ENCODE measurements around the gene ESYT1. TPM values are rescaled to one million over a fixed set of nuclear protein-coding genes. Genes with fewer than 3 reads are reported as not detected.

ESYT1 gene
- total RNA-seq, 1 donor from 2014 or later: 347 TPM

DNA sequence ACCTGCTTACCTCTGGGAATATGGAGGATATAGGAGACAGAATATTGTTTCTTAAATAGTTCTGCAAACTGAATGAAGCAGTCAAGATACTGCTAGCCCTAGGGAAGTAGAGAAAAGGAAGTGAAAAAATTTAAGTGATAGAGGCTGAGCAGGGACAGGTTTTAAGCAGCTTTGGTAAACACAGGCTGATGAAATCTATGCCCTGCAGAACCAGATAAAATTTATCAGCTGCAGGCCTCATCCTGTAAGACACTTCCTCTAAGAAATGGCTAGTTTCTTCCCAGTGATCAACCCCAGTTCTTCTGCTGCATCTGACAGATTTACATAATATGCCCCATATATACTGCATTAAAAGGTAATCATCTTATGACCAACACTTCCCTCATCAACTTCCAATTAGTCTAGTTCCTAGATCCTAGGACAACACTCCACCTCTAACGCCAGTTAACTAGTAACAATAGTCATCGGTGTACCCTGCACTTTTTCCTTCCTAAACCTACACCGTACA, 1.3 kb upstream of the ESYT1 start:
- DNase-seq (ENCODE audit: low read depth): no peak

DNA sequence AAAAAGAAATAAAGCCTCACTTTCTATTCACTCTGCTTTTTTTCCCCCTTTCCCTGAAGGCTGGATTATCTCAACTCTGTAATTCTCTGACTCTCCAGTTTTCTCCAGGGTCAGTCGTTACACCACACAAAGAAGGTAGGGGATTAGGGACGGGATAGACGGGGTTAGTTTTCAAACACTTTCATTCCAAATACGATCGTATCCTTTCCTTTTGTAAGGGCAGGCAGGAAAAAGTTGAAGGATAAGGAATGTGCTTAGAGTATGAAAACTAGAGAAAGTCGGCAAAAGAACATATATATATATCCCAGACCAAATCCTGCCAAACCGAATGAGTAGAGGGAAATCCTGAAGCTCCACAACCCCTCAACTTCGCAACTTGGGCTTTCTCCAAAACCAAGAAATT, 581 bp upstream of the ESYT1 start:
- DNase-seq (ENCODE audit: low read depth): no peak

DNA sequence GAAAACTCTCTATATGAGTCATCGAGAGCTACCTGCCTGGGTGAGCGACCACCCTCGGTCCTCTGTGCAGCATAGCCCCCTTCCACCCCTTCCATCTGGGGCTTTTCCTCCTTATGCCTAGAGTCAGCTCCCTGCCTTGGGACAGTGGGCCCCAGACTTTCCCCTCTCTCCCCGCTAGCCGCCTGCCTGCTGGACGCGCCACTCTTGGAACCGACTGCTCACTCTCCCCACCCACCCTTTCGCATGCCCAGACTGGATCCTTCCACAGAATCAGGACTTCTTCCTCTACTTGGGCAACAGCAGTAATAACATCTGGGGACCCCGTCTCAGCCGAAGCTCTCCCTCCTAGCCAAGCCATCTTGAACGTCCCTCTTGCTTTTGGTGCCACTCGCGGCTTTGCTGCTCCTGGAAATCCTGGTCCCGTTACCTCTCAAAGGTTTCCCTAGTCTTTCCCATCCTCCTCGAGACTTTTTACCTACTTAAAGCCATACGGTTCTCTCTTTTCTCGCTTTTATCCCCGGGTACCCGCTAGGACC, 671 bp downstream of the ESYT1 start:
- no peak for DNase-seq (ENCODE audit: low read depth)

DNA sequence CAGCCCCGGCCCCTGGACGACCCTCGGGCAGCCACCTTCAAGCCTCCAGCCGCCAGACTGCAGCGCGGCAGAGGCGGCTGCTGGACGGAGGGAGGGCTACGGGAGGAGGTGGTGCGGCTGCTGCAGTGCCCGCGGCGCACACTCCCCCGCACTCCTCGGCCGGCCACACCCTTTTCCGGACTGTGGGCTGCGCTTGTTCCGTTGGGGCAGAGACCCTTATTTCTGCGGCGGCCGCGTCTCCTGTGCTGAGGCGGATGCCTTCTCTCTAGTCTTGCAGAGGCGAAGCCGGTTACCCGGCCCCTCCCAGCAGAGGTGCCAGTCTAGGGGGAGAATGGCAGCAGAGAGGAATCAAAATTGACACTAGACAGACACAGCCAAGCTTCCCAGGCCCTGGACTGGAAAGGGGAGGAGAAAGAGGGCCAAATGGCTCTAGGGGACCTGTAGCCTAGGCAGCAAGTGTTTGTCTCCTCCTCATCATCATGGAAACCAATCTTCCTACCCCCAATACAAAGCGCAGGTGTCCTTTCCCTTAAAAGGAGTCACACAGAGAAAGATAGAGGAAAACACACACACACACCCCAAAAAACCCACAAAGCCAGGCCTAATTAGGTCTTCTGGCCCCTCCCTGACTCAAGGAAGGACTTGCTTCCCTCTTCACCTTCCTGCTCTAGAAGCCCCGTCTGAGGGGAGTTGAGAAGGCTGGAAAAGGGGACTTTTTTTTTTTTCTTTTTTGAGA, 1.3 kb downstream of the ESYT1 start:
- no peak for DNase-seq (ENCODE audit: low read depth)

DNA sequence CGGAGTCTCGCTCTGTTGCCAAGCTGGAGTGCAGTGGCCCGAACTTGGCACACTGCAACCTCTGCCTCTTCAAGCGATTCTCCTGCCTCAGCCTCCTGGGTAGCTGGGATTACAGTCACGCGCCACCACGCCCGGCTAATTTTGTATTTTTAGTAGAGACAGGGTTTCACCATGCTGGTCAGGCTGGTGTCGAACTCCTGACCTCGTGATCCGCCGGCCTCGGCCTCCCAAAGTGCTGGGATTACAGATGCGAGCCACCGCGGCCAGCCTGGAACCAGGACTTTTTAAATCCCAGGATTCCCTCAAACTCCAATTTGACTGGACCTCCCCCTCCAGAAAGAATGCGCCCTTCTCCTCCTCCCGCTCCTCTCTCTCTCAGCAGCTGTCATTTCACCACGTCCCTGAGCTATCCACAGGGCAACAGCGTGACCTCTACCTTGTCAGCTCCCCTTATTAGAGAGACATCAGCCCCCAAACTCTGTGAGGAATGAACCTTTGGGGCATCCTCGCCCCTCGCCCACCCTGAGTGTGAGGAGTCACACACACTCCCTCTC, 2.0 kb downstream of the ESYT1 start:
- no peak for DNase-seq (ENCODE audit: low read depth)

DNA sequence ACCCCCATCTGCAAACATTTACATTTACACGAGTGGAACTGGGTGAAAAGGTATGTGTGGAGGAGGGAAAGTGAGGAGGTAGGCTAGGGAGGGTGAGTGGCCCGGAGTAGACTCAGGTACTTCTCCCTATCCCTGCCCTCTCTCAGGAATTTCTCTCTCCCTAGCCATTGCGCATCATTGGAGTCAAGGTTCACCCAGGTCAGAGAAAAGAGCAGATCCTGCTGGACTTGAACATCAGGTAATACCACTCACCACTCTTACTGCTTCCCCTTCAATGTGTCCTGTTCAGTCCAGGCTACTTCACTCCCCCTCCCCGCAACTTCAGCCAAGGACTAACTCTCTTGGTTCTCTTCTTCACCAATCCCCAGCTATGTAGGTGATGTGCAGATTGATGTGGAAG, 2.8 kb downstream of the ESYT1 start:
- no peak for DNase-seq (ENCODE audit: low read depth)

DNA sequence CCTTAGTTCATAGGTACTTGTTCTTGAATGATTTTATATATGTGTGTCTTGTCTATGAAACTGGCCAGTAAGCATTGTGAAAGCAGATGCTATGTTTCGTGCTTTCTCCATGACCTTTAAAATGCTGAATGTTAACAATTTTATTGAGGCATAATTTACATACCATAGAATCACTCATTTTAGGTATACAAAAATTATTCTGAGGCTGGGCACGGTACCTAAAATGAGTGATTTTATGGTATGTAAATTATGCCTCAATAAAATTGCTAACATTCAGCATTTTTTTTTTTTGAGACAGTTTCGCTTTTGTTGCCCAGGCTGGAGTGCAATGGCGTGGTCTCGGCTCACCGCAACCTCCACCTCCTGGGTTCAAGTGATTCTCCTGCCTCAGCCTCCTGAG, 6.8 kb downstream of the ESYT1 start:
- DNase-seq (ENCODE audit: low read depth): no peak

DNA sequence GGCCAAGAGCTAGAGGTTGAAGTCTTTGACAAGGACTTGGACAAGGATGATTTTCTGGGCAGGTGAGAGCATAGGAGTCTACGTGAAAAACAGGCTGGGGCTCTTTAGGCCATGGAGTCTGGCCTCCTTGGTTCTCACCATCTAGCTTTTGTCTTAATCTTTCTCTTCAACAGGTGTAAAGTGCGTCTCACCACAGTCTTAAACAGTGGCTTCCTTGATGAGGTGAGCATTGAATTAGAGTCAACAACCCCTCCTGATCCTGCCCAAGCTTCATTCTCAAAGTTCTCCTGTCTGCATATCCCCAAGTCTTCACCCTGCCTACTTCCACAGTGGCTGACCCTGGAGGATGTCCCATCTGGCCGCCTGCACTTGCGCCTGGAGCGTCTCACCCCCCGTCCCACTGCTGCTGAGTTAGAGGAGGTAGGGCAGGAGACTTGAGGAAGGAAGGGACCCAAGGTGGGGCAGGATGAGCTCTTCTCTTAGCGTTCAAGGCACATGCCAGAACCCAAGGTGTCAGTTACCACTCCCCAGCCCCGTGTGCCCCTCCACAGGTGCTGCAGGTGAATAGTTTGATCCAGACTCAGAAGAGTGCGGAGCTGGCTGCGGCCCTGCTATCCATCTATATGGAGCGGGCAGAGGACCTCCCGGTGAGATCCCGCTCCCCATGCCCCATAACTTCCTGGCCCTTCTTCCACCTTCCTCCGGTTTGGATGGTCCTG, 9.9 kb downstream of the ESYT1 start:
- no peak for DNase-seq (ENCODE audit: low read depth)

DNA sequence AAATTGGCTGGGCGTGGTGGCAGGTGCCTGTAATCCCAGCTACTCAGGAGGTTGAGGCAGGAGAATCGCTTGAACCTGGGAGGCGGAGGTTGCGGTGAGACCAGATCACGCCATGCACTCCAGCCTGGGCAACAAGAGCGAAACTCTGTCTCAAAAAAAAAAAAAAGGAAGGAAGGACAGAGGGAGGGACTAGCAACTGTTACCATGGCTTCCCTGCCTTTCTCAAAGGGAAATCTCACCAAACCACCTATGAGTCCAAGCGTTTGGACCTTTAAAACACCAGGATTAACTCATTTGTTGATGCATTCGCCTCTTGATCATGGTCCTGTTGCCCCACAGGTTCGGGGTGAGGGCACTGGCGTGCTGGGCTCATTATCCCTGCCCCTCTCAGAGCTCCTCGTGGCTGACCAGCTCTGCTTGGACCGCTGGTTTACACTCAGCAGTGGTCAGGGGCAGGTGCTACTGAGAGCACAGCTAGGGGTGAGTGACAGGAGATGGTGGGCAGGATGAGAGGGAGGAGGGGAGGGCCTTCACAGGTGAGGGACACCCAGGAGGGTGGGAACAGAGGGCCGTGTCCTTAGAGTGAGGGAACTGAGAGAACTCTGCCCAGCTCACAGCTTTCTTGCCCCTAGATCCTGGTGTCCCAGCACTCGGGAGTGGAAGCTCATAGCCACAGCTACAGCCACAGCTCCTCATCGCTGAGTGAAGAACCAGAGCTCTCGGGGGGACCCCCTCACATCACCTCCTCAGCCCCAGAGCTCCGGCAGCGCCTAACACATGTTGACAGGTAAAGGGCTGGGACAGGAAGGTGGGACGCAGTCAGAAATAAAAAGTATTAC, 14.1 kb downstream of the ESYT1 start:
- DNase-seq (ENCODE audit: low read depth): no peak

DNA sequence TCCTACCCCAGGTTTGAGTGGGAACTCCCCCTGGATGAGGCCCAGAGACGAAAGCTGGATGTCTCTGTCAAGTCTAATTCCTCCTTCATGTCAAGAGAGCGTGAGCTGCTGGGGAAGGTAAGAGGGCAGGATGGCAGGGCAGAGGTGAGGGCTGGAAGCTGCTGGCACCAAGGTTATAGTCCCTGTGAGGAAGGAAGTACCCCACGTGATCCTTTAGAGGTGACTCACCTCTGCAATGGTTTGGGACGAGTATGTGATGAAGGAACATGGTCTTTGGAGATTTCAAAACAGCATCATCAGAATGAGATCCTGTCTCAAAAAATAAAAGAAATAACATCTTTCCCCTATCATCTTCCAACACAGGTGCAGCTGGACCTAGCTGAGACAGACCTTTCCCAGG, 15.2 kb downstream of the ESYT1 start:
- no peak for DNase-seq (ENCODE audit: low read depth)

DNA sequence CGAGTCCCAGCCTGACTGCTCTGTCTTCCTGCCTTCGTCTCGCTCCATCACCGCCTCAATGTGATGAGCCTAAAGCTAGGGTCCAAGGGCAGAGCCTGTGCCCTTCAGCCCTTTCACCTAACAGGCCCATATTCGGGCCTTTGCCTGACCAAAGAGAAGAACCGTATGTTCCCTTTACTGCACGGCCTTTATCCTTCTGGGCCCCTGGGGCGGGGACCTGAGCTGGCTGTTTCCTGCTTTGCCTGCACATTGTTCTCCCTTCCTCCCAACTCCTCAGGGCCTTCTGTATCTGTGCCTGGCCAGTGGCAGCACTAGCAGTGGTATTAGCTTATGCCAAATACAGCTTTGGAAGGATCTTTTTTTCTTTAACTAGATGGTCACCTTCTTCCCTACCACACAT, 15.8 kb downstream of the ESYT1 start:
- no peak for DNase-seq (ENCODE audit: low read depth)

DNA sequence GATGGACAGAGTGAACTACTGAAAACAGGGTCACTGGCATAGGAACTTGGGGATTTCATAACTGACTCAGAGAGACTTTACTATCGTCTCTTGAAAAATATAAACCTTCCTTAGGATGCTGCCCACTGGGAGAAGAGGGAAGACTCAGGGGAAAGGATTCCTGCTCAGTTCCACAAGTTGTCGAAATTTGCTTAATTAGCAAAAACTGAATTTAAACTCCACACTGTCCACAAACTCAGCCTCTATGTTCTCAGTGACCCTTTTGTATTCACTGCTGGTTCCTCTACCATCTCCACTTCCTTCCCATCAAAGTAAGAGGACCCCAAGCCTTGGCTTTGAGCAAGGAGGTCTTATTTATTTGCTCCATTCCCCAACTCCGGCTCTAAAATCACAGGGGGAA, 17.1 kb downstream of the ESYT1 start:
- DNase-seq (ENCODE audit: low read depth): no peak

DNA sequence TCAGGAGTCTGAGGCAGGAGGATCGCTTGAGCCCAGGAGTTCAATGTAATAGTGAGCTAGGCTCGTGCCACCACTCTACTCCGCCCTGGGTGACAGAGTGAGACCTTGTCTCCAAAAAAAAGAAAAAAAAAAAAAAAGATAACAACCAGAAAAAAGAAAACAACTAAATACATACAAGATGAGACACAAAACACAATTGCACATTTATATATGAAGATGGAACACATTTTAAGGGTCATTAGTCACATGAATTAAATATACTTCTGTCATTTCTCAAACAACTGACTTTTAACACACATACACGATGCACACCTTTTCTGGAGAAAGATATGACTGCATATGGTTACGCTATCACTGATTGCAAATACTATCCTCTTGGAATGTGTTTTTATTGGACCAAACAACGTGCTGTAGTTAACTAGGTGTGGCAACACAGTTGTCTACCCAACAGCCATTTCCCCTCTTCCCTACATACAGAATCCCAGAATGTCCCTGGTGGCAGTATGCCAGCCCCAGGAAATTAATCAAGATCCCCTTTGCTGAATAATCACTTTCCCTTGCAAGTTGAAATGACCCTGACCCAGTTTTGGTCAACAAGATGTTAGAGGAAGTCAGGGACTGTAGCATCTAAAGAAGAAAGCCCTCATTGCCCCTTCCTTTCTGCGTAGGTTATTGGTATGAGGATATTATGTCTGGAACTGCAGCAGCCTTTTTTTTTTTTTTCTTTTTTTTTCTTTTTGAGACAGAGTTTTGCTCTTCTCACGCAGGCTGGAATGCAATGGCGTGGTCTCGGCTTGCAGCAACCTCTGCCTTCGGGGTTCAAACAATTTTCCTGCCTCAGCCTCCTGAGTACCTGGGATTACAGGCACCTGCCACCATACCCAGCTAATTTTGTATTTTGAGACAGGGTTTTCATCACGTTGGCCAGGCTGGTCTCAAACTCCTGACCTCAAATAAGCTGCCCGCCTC, 18.7 kb downstream of the ESYT1 start:
- DNase-seq (ENCODE audit: low read depth): no peak

DNA sequence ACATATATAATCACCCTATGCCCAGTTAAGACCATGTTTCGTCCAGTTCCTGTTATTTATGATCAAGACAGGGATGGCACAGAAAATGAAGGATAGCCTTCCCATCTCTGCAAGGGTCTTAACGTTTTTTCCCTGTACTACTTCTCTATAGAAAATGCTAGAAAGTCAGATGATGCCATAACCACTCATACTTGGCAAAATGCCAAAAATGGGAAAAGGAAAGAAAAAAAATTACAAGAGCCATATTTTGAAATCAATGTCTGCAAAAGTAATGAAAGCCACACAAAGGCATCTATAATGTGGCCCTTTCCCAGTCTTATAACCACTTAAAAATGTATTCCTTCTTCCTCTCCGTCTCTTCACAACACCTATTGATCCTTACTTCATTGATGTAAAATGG, 22.5 kb downstream of the ESYT1 start:
- DNase-seq (ENCODE audit: low read depth): no peak

DNA sequence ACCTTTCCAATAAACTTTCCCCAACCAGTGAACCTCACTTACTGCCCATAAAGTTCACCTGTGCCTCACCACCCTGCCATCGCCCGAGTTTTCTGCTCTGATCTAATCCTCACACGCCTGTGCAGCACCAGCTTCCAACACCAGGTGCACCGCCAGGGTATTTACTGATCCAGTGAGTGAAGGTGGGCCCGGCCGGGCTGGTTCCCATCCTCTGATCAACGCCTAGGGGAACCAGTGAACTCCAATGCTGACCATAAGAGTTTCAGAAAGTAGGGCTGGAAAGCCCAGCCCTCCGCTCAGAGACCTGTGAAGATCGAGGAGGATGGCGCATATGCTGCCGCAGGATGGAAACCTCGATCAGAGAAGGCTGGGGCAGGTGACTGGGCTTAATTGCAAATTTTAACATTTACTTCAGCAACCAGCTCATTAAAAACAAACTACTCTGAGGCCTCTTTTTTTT, 23.6 kb downstream of the ESYT1 start:
- DNase-seq (ENCODE audit: low read depth): peak; percentile 36

DNA sequence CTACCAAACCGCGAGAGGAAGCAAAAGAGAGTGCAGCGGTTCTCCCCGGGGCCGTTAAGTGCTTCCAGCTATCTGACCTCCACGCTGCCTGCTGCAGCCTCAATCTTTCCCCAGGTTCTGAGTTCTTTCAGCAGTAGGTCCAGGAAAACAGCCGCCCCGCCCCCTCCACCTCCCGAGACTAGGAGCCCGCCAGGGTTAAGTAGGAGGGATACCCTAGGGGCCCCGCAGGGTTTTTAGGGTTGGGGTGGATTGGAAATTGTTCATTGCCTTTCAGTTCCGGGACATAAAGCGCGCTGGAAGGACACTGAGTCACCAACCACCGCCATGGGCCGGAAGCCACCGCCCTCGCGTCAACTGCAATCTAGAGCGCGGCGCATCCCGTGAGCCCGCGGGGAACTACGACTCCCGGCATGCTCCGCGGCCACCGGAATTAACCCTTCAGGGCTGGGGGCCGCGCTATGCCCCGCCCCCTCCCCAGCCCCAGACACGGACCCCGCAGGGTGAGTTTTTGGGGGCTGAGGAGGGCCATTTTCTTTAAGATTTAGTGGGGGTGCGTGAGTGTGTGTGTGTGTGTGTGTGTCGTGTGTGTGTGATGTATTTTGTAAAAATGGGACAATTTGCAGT, 24.2 kb downstream of the ESYT1 start, which contains the start of gene MYL6B:
MYL6B (plus strand) TSS at position 456 of the 624 bp plus-strand sequence. CDS start 1,332 bp downstream, outside the sequence.
- peak; percentile 82 for DNase-seq (ENCODE audit: low read depth)

DNA sequence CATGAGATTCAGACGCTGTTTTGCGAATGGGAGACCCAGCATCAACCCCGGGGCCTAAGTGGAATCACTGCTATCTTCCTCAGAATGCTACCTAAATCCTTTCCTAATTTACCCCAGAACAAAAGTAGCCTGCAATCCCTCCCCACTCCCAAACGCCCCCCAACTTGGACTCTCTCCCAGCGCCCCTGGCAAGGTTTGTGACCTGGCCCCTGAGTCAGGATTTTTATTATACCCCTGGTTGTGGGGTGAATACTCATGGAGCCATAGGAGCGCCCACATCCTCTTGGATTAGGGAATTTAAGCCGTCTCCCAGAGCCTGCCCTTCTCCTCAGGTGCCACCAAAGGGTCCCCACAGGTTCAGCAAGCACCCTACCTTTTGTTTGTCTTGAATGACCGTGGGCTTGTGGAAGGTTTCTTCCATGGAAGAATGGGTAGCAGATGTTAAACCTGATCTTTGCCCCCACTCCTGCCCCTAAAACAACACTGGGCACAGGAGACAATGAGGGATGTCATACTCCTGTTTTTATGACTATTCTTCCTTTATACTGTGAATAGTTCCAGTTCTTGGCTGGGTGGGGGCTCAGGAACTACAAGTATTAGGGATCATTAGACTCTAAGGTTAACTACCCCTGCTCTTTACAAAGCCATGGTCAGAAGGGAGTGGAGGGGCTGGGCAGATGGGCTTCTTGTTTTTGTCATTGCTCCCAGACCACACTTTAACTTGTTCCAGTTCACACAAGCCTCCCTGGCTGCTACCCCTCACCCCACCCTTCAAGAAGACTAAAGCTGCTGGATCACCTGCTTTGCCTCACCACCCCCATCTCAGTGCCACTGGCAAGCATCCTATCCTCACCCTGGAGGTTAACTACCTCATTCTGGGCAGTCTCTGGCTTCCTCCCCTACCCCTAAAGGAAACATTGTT, 24.9 kb downstream of the ESYT1 start:
- no peak for DNase-seq (ENCODE audit: low read depth)

DNA sequence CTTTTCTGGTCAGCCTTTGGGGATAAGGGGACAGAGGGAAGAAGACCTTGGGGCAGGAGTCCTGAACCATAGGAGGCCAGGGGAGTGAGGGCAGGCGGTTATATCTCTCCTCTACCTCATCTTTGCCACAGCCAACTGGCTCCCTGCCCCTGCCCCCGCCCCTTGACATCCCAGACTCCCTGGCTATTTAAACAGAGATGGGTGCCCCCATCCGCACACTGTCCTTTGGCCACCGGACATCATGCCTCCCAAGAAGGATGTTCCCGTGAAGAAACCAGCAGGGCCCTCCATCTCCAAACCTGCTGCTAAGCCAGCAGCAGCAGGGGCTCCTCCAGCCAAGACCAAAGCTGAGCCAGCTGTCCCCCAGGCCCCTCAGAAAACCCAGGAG, 25.6 kb downstream of the ESYT1 start:
- DNase-seq (ENCODE audit: low read depth): no peak

DNA sequence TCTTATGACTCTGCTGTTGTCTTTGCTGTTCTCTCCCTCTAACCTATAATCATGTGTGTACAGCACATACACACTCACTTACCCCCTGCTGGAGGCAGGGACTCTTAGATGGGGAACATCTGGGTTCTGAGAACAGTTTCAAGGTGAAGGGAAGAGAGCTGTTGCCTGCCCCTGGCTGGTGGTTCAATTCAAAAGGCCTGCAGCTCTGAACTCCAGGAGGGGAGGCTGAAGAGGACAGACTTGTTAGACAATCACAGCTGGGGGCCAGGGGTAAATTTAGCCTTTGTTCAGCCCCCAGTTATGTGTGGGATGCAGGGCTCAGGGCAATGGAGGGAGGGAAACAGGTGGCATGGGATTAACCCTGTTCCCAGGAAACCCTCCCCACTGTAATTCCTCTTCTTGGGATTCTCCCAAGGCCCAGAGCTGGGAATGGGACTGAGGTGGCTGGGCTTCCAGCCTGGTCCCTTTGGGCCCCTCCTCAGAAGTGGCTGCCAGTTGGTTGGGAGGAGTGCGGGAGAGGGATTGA, 26.2 kb downstream of the ESYT1 start:
- no peak for DNase-seq (ENCODE audit: low read depth)
